DND-41 (cell line): ENCODE measurements around the gene EML6.

Experiments used
- ATAC-seq: fragments of 200-7000 bp; cut with Tn5 transposase; 3 replicates; pipeline ENCODE4 v1.9.1; 2021; ENCODE audit warnings: low read depth; ENCODE audit not compliant: insufficient read depth
- DNase-seq: peaks from one replicate; pipeline ENCODE4 v3.0.0-alpha.2; 2020
- H2AFZ ChIP-seq: 2 replicates; pipeline ENCODE4 v1.6.0; 2012; ENCODE audit warnings: low read depth, low read length
- H3K27ac ChIP-seq: 2 replicates; pipeline ENCODE4 v1.5.1; 2012; ENCODE audit warnings: low read length, inconsistent platforms
- H3K27me3 ChIP-seq: fragments of 200-600 bp; sonication (generic); 2 replicates; pipeline ENCODE4 v1.6.0; 2012; ENCODE audit warnings: low read length, mild to moderate bottlenecking, inconsistent platforms; ENCODE audit not compliant: insufficient read depth, poor library complexity
- H3K36me3 ChIP-seq: 2 replicates; pipeline ENCODE4 v1.5.1; 2012; ENCODE audit warnings: low read length, inconsistent platforms; ENCODE audit not compliant: insufficient read depth
- H3K4me1 ChIP-seq: 2 replicates; pipeline ENCODE4 v1.5.1; 2012; ENCODE audit warnings: mild to moderate bottlenecking, low read length; ENCODE audit not compliant: insufficient read depth
- H3K4me2 ChIP-seq: 2 replicates; pipeline ENCODE4 v1.6.0; 2012; ENCODE audit warnings: mild to moderate bottlenecking, moderate library complexity, low read length, inconsistent platforms; ENCODE audit not compliant: insufficient read depth
- H3K4me3 ChIP-seq, 2 experiments: fragments of 200-600 bp in 1 of 2; shearing (Covaris generic) in 1 of 2; 2 replicates each; pipeline ENCODE4 v1.5.1; 2012 to 2016; ENCODE audit warnings: inconsistent platforms in 2 of 2, low read length in 2 of 2, mild to moderate bottlenecking in 2 of 2, low read depth in 1 of 2, moderate library complexity in 1 of 2
- H3K79me2 ChIP-seq: 2 replicates; pipeline ENCODE4 v1.6.0; 2012; ENCODE audit warnings: low read length, inconsistent platforms; ENCODE audit not compliant: insufficient read depth
- H3K9ac ChIP-seq: 2 replicates; pipeline ENCODE4 v1.6.0; 2012; ENCODE audit warnings: low read depth, mild to moderate bottlenecking, inconsistent platforms, low read length, moderate library complexity
- H3K9me3 ChIP-seq: 2 replicates; pipeline ENCODE4 v1.5.1; 2012; ENCODE audit warnings: low read length, moderate library complexity, mild to moderate bottlenecking, inconsistent platforms; ENCODE audit not compliant: insufficient read depth, severe bottlenecking
- H4K20me1 ChIP-seq: 2 replicates; pipeline ENCODE4 v1.6.0; 2012; ENCODE audit warnings: low read length; ENCODE audit not compliant: insufficient read depth
- CTCF ChIP-seq: IDR thresholded peaks from 2 replicates; pipeline ENCODE4 v1.5.1; 2012; ENCODE audit warnings: borderline replicate concordance, low read length, moderate library complexity, mild to moderate bottlenecking; ENCODE audit not compliant: poor library complexity, severe bottlenecking; ENCODE audit errors: extremely low read depth
- EZH2 ChIP-seq: IDR thresholded peaks from 3 replicates; pipeline ENCODE4 v1.6.1; 2012; ENCODE audit warnings: borderline replicate concordance, low read depth, mild to moderate bottlenecking, moderate library complexity, low read length, inconsistent platforms; ENCODE audit not compliant: severe bottlenecking

The EML6 gene

GRCh38 chr2:54879598-54880332 lies 156.3 kb downstream of the EML6 start:
- TF ChIP-seq CTCF (no peak), EZH2 (no peak)
- Histone ChIP-seq H3K4me1 (peaks cover 5% of the 10 kb centered on the region; the same call in 1 of the 2 replicates), H3K4me3 (no peak overlapping the region), H3K9me3 (no peaks in the 10 kb centered on the region), H3K9ac (no peak overlapping the region), H3K27me3 (no peaks in the 10 kb centered on the region), H4K20me1 (no peaks in the 10 kb centered on the region), H2AFZ (no peak overlapping the region), H3K4me2 (no peak overlapping the region), H3K79me2 (no peaks in the 10 kb centered on the region), H3K36me3 (no peaks in the 10 kb centered on the region), H3K27ac (no peak overlapping the region)
- DNase-seq (no peak), ATAC-seq (no peak)

- Histone ChIP-seq H3K27ac (no peak overlapping the region), H3K36me3 (no peaks in the 10 kb centered on the region), H3K79me2 (no peaks in the 10 kb centered on the region), H2AFZ (no peak overlapping the region), H3K4me3 (no peak overlapping the region), H3K9me3 (no peaks in the 10 kb centered on the region), H3K4me2 (no peak overlapping the region), H3K9ac (no peak overlapping the region), H4K20me1 (no peaks in the 10 kb centered on the region), H3K4me1 (peaks cover 5% of the 10 kb centered on the region; the same call in 1 of the 2 replicates), H3K27me3 (no peaks in the 10 kb centered on the region)
- no peak for ATAC-seq
- no peak for DNase-seq
- TF ChIP-seq CTCF (no peak), EZH2 (no peak)
These were observed 157.0 kb downstream of the EML6 start for GRCh38 chr2:54880428-54880827.

DNA sequence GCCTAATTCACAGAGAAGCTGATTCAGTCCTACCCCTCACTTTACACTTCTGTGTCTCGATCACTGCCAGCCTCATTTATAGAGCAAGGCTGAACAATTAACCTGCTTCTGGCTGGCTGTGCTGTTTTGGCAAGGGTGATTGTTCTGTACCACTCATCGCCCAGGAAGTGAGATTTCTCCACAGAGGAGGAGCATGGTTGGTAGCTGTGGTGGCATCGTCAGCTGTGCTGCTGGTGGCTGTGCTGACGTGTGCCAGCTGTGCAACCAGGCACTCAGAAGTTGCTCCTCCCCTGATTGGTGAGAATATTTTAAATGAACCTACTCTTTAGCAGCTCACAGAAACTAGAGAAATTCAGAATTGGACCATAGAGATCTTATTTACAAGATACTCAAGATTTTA lies 158.3 kb downstream of the EML6 start:
- Histone ChIP-seq H3K36me3 (no peaks in the 10 kb centered on the region), H3K9ac (no peak overlapping the region), H2AFZ (peak overlapping the region; percentile 30; the same call in 1 of the 2 replicates), H3K79me2 (no peaks in the 10 kb centered on the region), H3K27ac (no peak overlapping the region), H3K4me3 (no peak overlapping the region), H3K9me3 (no peaks in the 10 kb centered on the region), H3K27me3 (no peaks in the 10 kb centered on the region), H4K20me1 (no peaks in the 10 kb centered on the region), H3K4me1 (peaks cover 5% of the 10 kb centered on the region; the same call in 1 of the 2 replicates), H3K4me2 (no peak overlapping the region)
- ATAC-seq (peak; percentile 97), DNase-seq (peak; percentile 50)
- no peak for TF ChIP-seq EZH2
- no peak for TF ChIP-seq CTCF
